Measurements from ENCODE around the gene VGLL3.

The VGLL3 gene

GRCh38 chr3:86948822-86949221 lies 42.1 kb downstream of the VGLL3 start:
- no peak for DNase-seq

GRCh38 chr3:86942206-86942605 lies 48.7 kb downstream of the VGLL3 start:
- no peak for DNase-seq

GRCh38 chr3:86938416-86939105 lies 52.4 kb downstream of the VGLL3 start:
- DNase-seq = no peak

- DNase-seq = no peak
Measured at GRCh38 chr3:86937306-86937791, 53.6 kb downstream of the VGLL3 start.

DNA sequence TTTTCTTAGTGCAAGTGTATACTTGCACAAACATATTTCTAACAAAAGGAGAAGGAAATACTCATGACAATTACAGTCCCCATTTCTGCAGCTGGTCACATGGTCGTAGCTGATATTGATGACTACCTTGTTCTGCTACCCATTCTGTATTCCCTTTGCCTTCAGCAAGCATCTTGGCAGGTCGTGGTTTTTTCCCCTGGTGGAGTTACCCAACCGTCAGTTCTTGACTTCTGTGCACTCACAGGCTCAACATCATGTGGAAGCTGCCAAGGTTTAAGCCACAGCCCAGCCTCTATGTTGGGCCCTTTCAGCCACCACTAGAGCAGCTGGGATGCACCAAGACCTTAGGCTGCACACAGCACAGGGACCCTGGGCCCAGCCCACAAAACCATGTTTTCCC lies 56.1 kb downstream of the VGLL3 start:
- no peak for DNase-seq

- DNase-seq = no peak
Measured at GRCh38 chr3:86930831-86931230, 60.1 kb downstream of the VGLL3 start.

DNA sequence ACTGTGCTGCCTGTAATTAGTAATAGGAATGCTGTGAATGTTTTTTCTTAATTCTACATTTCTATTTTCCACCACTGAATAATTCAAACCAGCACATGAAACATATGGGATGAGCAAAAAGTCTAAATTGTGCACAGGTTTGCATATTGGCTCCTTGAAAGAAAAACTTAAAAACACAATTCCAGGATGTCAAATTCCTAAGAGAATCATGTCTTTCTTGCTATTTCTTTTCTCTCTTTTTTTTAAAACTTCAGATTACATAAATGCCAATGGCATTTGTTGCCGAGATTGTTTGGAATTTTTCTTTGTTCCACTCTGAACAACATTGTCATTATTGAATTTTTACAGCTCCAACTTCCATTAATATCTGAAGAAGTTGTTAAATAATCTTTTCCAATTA lies 60.8 kb downstream of the VGLL3 start:
- DNase-seq = no peak

- DNase-seq = no peak
Measured at GRCh38 chr3:86929046-86929445, 61.9 kb downstream of the VGLL3 start.

GRCh38 chr3:86923071-86923491 lies 67.9 kb downstream of the VGLL3 start:
- DNase-seq = no peak

- DNase-seq = no peak
Measured at GRCh38 chr3:86921971-86922680, 68.8 kb downstream of the VGLL3 start.

- DNase-seq = no peak
Measured at GRCh38 chr3:86914670-86915069, 76.3 kb downstream of the VGLL3 start.

- DNase-seq = no peak
Measured at GRCh38 chr3:86913160-86913559, 77.8 kb downstream of the VGLL3 start.

GRCh38 chr3:86895202-86895601 lies 95.7 kb downstream of the VGLL3 start:
- no peak for DNase-seq

DNA sequence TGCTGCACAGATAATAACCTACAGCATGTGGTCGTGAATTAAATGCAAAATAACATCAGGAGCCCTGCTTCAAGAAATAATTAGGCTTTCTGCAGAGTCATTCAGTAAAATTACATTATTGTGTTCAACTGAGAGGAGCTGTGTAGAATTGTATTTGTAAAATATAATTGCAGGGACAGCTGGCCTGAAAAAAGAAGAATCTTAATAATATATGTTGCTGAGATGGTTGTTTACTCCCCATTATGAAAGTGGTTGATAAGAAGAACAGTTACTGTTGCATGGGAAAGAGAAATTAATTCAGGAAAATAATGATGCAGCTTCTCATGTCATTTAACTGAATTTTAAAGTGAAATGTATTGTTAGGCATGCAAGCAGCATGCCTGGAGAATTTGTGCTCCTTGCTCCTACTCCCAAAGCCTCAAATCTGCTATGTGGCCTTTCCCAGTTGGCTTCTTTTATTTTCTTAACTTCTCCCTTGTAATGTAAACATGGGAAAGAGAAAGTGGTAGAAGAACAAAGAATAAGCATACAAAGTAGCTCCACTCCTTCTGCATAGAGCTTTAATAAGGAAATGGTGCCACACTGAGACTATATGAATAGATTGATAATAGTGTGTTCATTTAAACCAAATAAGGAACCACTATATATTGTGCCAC lies 100.1 kb downstream of the VGLL3 start:
- DNase-seq = no peak

All from NCI-H2029 (cell line).